Stimulated activated CD4-positive, alpha-beta T cell treated with anti-CD3 and anti-CD28 coated beads, Interleukin-1b, Interleukin-23, amount 100 ng/mL, for 48 hours (primary cell): Measurements from ENCODE around the gene CLDN1.

Experiments
- DNase-seq: peaks from one replicate; pipeline ENCODE4 v3.0.0-alpha.2; 2020

CLDN1 gene

GRCh38 chr3:190321789-190322603 lies at the start of gene CLDN1:
CLDN1 (minus strand) TSS chr3:190322446; CDS start chr3:190322206, 240 bp downstream.
- DNase-seq = peak; percentile 64

GRCh38 chr3:190371152-190371551 lies 48.9 kb upstream of the CLDN1 start:
- DNase-seq = no peak

- no peak for DNase-seq
These were observed 48.1 kb upstream of the CLDN1 start for GRCh38 chr3:190370369-190370768.

- DNase-seq = no peak
These were observed 47.5 kb upstream of the CLDN1 start for GRCh38 chr3:190369668-190370295.

- no peak for DNase-seq
These were observed 46.6 kb upstream of the CLDN1 start for GRCh38 chr3:190368881-190369280.

GRCh38 chr3:190366133-190366532 lies 43.9 kb upstream of the CLDN1 start:
- no peak for DNase-seq

GRCh38 chr3:190362258-190362657 lies 40.0 kb upstream of the CLDN1 start:
- no peak for DNase-seq

GRCh38 chr3:190361791-190362190 lies 39.5 kb upstream of the CLDN1 start:
- DNase-seq = no peak

- DNase-seq = no peak
These were observed 38.0 kb upstream of the CLDN1 start for GRCh38 chr3:190360228-190360627.

GRCh38 chr3:190359813-190360212 lies 37.6 kb upstream of the CLDN1 start:
- DNase-seq = no peak

- no peak for DNase-seq
These were observed 35.2 kb upstream of the CLDN1 start for GRCh38 chr3:190357468-190357867.

GRCh38 chr3:190356246-190356645 lies 34.0 kb upstream of the CLDN1 start:
- DNase-seq = no peak

GRCh38 chr3:190352861-190353457 lies 30.7 kb upstream of the CLDN1 start:
- DNase-seq = no peak

- no peak for DNase-seq
These were observed 24.3 kb upstream of the CLDN1 start for GRCh38 chr3:190346541-190346940.

GRCh38 chr3:190345878-190346277 lies 23.6 kb upstream of the CLDN1 start:
- no peak for DNase-seq

GRCh38 chr3:190345027-190345821 lies 23.0 kb upstream of the CLDN1 start:
- no peak for DNase-seq

- DNase-seq = no peak
These were observed 17.8 kb upstream of the CLDN1 start for GRCh38 chr3:190340071-190340470.

GRCh38 chr3:190339130-190339529 lies 16.9 kb upstream of the CLDN1 start:
- DNase-seq = no peak

- DNase-seq = no peak
These were observed 16.5 kb upstream of the CLDN1 start for GRCh38 chr3:190338717-190339116.

GRCh38 chr3:190337301-190337700 lies 15.1 kb upstream of the CLDN1 start:
- no peak for DNase-seq

GRCh38 chr3:190336516-190337189 lies 14.4 kb upstream of the CLDN1 start:
- DNase-seq = no peak

GRCh38 chr3:190333961-190334360 lies 11.7 kb upstream of the CLDN1 start:
- no peak for DNase-seq
